T-helper 1 cell (primary cell): Measurements from ENCODE around the gene ALKBH3.
A peak's percentile ranks its signal among the peaks of the same experiment; 100 is the strongest.

ENCODE experiments used
- DNase-seq, 5 donors: peaks; one replicate each; pipeline ENCODE4 v3.0.0-alpha.2; 2012 to 2020

ALKBH3 gene

DNA sequence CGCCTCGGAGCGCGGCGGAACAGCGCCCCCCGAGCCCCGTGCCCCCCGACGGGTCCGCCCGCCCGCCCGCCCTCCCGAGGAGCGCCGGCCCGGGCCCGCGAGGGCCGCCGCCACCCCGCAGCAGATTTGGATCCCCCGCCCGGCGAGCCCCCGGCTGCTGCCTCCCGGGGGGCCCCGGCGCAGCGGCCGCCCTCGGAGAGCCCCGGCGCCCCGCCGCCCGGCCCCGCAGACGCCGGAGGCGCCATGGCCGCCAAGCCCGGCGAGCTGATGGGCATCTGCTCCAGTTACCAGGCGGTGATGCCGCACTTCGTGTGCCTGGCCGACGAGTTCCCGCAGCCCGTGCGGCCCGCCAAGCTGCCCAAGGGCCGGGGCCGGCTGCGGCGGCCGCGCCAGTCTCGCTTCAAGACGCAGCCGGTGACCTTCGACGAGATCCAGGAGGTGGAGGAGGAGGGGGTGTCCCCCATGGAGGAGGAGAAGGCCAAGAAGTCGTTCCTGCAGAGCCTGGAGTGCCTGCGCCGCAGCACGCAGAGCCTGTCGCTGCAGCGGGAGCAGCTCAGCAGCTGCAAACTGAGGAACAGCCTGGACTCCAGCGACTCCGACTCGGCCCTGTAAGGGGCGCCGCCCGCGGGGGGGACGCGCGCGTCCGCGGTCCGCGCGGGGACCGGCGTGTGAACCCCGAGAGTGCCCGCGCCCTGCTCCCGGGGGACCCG, 62.2 kb downstream of the ALKBH3 start:
- DNase-seq = peak in 1 of 5 donors; percentile 25

DNA sequence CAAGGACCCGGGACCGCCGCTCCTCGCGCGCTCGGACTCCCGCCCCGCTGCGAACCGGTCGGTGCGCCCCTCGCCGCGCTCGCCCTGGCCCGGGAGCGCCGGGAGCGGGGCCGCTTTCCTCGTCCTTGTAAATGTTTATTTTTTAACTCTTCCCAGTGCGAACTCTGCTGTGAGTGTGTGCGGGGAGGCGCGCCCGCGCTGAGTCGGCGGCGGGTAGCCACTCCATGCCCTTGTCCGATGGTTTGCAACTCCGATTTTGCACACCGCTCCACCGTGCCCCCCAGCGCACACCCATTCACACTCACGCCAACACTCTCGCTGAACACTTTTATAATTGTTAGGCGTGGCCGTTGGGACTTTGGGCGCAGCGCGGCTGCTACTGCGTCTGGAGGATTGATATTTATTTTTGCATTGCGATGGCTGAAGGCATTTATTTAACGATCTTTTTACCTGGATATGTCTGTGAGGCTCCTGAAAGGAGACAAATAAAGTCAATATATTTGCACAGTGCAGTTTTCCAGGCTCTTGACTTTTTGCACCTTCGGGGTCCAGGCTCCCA, 62.8 kb downstream of the ALKBH3 start:
- DNase-seq = no peak

DNA sequence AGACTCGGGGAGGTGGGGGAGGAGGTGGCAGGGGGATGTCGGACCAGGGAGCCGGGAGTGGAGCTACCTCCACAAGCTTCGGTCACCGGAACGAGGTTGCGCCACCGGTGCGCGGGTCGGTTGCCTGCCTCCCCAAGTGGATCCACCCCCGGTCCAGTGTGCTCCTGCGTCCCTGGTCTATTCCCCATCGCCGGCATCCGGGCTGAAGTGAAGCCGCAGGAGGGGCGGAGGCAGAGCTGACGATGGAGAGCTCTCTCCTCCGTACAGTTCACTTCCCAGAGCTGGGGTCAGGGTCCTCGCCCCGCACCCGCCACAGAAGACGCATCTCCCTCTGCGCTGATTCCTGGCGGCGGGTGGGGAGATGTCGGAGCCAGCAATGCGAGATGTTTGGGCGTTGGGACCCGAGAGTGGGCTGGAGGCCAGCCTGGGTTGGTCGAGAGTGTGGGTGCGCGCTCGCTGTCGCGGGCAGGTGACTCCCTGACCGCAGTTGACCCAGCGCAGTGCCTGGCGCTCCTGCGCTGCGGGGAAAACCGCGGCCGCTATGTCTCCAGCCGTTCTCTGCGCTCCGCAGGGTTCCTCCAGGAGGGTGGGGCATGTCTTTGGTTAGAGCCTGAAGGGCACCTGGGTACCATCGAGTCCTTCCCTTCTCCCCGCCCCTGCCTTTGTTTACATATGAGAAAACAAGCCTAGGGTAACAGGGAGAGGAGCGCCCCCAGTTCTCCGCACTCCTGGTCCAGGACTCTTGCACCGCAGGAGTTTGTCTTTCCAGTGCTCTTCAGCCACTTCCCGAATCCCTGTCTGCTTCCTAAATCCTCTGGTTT, 63.5 kb downstream of the ALKBH3 start:
- DNase-seq = no peak

DNA sequence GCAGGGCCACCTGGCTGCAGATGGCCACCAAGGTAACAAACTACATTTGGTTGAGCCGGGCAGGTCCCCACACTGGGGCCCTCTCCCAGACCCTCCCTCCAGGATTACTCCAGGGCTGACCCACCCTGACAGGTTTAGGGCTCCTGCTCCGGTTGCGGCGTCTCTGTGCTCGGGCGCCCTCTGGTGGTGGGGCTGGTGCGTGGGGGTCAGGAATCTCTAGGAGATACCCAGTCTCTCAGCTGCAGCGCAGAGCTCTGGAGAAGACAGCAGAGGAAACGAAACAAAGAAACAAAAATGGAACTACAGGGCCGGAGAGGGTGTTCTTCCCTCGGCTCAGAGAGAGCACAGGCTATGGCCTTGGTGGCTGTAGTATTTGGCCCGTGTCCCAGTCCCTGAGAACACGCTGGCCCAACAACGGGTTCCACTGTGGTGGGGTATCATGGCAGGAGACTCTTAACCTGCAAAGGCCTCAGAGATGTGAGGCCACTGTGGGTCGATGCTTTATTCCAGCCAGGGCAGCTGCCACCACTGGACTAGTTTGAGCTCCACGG, 64.2 kb downstream of the ALKBH3 start:
- DNase-seq = peak in 4 of 5 donors; percentile 38 to 52 (median 43)

DNA sequence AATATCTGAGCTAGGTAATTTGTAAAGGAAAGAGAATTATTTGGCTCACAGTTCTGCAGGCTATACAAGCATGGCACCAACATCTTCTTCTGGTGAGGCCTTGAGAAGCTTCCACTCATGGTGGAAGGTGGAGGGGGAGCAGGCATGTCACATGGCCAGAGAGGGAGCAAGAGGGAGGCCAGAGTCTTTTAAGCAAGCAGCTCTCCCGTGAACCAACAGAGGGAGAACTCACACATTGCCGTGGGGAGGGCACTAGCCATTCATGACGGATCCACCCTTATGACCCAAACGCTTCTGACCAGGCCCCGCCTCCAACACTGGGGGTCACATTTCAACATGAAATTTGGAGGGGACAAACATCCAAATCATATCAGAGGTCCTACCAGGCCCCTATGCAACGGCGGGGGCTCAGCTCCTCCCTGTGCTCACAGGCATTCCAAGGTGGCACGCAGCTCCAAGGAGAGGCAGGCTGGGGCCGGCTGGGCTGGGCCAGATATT, 66.4 kb downstream of the ALKBH3 start:
- DNase-seq = no peak

- no peak for DNase-seq
Observed at GRCh38 chr11:43947815-43948214, 67.2 kb downstream of the ALKBH3 start.

- DNase-seq = no peak
Observed at GRCh38 chr11:43948341-43949225, 68.0 kb downstream of the ALKBH3 start.

GRCh38 chr11:43950311-43950855, 69.8 kb downstream of the ALKBH3 start:
- no peak for DNase-seq

- no peak for DNase-seq
Observed at GRCh38 chr11:43951231-43951630, 70.6 kb downstream of the ALKBH3 start.

DNA sequence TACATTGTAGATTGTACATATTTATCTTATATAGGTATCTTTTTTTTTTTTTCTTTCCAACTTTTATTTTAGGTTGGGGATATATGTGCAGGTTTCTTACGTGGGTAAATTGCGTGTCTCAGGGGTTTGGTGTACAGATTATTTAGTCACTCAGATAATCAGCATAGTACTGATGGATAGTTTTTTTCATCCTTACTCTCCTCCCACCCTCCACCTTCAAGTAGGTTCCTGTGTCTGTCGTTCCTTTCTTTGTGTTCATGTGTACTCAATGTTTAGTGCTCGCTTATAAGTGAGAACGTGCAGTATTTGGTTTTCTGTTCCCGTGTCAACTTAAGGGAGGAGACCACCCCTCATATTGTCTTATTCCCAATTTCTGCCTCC, 71.4 kb downstream of the ALKBH3 start:
- no peak for DNase-seq

DNA sequence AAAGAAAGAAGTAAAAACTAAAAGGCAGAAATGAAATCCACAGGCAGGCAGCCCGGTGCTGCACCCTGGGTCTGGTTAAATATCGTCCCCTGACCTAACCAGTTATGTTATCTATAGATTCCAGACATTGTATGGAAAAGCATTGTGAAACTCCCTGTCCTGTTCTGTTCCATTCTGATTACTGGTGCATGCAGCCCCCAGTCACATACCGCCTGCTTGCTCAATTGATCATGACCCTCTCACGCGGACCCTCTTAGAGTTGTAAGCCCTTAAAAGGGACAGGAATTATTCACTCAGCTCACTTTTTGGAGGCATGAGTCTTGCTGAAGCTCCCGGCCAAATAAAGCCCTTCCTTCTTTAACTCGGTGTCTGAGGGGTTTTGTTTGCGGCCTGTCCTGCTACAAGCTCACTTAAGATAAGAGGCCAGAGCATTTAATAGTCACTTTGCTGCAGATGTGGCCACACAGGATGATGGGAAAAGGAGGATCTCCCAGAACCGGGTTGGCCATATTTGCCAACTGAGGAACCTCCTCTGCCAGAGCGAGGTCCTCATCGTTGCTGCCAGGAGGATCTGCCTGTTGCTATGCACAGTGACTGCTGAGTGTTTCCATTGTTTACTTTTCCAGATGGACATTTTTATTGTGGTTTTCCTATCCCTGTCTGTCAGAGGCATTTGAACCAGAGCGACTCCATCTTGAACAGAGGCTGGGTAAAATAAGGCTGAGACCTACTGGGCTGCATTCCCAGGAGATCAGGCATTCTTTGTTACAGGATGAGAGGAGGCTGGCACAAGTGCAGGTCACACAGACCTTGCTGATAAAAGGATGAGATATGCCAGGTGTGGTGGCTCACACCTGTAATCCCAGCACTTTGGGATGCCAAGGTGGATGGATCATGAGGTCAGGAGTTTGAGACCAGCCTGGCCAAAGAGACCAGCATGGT, 72.0 kb downstream of the ALKBH3 start:
- DNase-seq = no peak

DNA sequence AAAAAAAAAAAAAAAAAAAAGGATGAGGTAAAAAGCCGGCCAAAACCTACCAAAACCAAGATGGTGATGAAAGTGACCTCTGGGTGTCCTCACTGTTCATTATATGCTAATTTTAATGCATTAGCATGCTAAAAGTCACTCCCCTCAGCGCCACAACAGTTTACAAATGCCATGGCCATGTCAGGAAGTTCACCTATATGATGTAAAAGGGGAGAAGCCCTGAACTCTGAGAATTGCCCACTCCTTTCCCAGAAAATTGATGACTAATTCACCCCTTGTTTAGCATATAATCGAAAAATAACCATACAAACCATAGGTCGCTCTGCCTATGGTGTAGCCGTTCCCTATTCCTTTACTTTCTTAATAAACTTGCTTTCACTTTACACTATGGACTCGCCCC, 72.9 kb downstream of the ALKBH3 start:
- DNase-seq = no peak

- DNase-seq = no peak
Observed at GRCh38 chr11:43954241-43954640, 73.6 kb downstream of the ALKBH3 start.

GRCh38 chr11:43955381-43956118, 74.9 kb downstream of the ALKBH3 start:
- DNase-seq = no peak

DNA sequence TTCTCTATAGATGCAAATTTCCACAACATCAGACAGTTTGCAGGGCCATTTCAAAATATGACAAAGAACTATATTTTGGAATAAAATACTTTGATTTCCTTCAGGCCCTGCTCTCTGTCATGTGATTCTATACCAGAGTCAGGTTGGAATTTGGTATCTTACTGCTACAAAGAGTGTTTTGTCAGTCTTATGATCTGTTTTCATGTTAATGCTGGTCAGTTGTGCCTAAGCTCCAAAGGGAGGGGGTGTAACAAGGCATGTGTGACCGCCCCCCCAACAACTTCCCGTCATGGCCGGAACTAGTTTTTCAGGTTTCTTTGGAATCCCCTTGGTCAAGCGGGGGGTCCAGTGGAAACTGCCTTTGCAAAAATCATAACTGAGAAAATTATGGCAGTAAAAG, 76.9 kb downstream of the ALKBH3 start:
- no peak for DNase-seq

GRCh38 chr11:43959321-43959995, 78.8 kb downstream of the ALKBH3 start:
- no peak for DNase-seq

GRCh38 chr11:43962383-43963278, 82.0 kb downstream of the ALKBH3 start:
- DNase-seq = no peak

DNA sequence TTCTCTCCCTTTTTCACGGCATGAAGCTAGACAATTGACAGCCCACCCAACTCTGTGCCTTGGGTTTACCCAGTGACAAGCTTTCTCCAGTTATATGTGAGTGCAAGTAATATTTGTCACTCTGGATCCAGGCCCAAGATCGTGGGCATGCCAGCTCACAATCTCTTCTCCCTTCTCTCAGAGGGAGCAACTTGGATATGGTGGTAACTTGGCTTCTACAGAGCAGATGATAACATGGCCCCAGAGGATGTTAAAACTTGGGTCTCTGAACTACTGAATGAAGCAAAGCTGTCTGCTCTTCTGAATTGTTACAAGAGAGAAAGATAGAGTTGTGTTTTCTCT, 82.6 kb downstream of the ALKBH3 start:
- no peak for DNase-seq

GRCh38 chr11:43967661-43968060, 87.0 kb downstream of the ALKBH3 start:
- no peak for DNase-seq
